Activated T-cell treated with anti-CD3 and anti-CD28 coated beads, Interleukin-2, amount 50 U/mL, for 72 hours (primary cell): Measurements from ENCODE around the gene CFAP43. TPM values are rescaled to one million over a fixed set of nuclear protein-coding genes. Genes with fewer than 3 reads are reported as not detected.

ENCODE experiments used
- ATAC-seq, 2 donors: fragments of 150-1000 bp; cut with Tn5 transposase; replicated peaks in 1 of 2; 2 replicates each; pipeline ENCODE4 v1.10.0; 2021; ENCODE audit warnings: moderate library complexity in 2 of 2, mild to moderate bottlenecking in 1 of 2
- DNase-seq, 2 donors: peaks; one replicate each; pipeline ENCODE4 v3.0.0; 2021 to 2022; ENCODE audit warnings: mixed read lengths in 1 of 2
- H3K27ac Mint-ChIP-seq: one replicate; pipeline ENCODE4 v1.8.0; 2022; ENCODE audit warnings: mild to moderate bottlenecking, moderate library complexity, mixed read lengths
- H3K27me3 Mint-ChIP-seq: one replicate; pipeline ENCODE4 v1.8.0; 2022; ENCODE audit warnings: low read depth, mixed read lengths
- H3K36me3 Mint-ChIP-seq, 2 donors: one replicate each; pipeline ENCODE4 v1.8.0; 2022; ENCODE audit warnings: mixed read lengths in 2 of 2, mild to moderate bottlenecking in 1 of 2; ENCODE audit not compliant: insufficient read depth in 2 of 2
- H3K4me1 Mint-ChIP-seq: one replicate; pipeline ENCODE4 v1.8.0; 2022; ENCODE audit warnings: low read depth, mixed read lengths
- H3K4me3 Mint-ChIP-seq, 2 donors: one replicate each; pipeline ENCODE4 v1.8.0; 2022; ENCODE audit warnings: mild to moderate bottlenecking in 2 of 2, mixed read lengths in 2 of 2, moderate library complexity in 2 of 2
- H3K9me3 Mint-ChIP-seq, 2 donors: one replicate each; pipeline ENCODE4 v1.8.0; 2022; ENCODE audit warnings: mixed read lengths in 2 of 2
- total RNA-seq, 2 donors: library from RNA; stranded (reverse); gene quantifications; one replicate each; pipeline ENCODE4 v1.2.3, GENCODE V29; 2022

The CFAP43 gene
- total RNA-seq, 2 donors from 2014 or later: 0.21 to 0.31 TPM

DNA sequence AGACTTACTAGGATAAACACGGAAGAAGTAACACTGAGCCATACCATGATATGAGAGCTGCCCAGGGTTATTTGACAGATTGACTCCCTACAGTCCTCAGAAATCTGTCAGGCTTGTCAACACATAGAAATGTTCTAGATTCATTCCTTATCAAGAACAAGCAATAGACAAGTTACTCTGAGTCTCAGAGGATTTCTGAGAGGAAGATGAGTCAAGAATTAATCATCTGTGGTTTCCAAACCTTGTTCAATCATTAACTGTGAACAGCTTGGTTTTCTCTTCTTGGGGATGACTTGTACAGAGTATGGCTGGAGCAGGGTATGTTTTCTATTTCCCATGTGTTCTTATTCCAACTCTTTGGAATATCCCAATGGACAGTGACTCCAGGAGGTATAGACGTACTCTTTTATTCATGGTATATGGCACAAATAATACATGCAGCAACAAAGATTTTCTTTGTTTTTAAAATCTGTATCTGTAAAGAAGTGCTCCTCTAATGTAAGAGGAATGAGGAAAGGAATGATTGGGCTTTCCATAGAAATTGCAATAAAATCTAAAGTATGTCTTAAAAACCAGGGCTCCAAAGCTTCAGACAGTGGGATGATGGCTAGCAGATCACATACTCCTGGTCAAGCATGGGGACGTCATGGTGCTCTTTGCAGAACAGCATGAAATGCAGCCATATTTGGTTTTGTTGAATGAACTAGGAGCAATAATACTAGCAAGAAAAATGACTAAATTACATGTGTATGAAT lies 122.1 kb downstream of the CFAP43 start:
- H3K9me3 Mint-ChIP-seq: no peaks in the 10 kb centered on the region
- ATAC-seq (peak; percentile 97 to 99), DNase-seq (no peak)
- no peak overlapping the region for H3K4me3 Mint-ChIP-seq
- no peak overlapping the region for H3K27ac Mint-ChIP-seq
- H3K36me3 Mint-ChIP-seq: no peaks in the 10 kb centered on the region
- H3K27me3 Mint-ChIP-seq: peaks cover 7% of the 10 kb centered on the region
- peaks cover 23% of the 10 kb centered on the region for H3K4me1 Mint-ChIP-seq

DNA sequence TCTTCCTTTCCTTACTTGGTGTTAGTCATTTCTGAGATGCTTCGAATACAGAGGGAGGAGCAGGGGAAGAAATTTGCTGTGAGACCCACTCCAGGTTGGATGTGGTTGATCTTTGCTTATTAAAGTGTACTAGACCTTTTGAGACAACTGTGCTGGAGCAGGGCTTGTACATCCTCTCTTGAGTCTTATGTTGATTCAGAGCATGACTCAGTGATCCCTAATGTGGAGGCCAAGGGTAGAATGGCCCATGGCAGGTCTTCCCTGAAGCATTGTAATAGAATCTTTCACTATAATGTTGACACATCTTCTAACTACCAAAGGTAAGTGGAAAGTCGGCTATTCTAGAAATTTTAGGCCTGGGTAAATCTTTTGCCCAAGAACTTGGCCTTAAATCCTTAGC lies 127.2 kb downstream of the CFAP43 start:
- H3K4me3 Mint-ChIP-seq: no peak overlapping the region
- no peak overlapping the region for H3K27ac Mint-ChIP-seq
- DNase-seq (no peak), ATAC-seq (no peak)
- peaks cover 5% of the 10 kb centered on the region for H3K4me1 Mint-ChIP-seq
- no peaks in the 10 kb centered on the region for H3K36me3 Mint-ChIP-seq
- H3K27me3 Mint-ChIP-seq: peaks cover 7% of the 10 kb centered on the region
- no peaks in the 10 kb centered on the region for H3K9me3 Mint-ChIP-seq

DNA sequence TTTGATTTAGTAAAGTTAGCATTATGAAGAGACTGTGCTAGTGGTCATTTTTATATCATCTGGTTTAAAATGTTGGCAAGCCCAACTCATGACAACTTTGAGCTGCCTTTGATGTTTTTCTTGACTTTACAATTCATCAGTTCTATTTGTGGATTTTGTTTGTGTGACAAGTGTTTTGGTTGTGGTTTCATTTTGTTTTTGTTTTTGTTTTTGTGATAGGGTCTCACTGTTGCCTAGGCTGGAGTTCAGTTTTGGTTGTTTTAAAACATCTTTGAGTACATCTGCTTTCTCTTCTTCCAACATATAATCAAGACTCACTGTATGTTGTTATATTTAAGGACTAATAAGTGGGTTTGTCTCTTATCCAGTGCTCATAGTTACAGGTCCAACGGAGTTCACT lies 127.7 kb downstream of the CFAP43 start:
- Mint-ChIP-seq H3K36me3 (no peaks in the 10 kb centered on the region), H3K27ac (no peak overlapping the region)

GRCh38 chr10:104103956-104104355 lies 128.2 kb downstream of the CFAP43 start:
- Mint-ChIP-seq H3K9me3 (no peaks in the 10 kb centered on the region), H3K27me3 (peaks cover 7% of the 10 kb centered on the region), H3K36me3 (no peaks in the 10 kb centered on the region), H3K4me3 (no peak overlapping the region), H3K27ac (no peak overlapping the region), H3K4me1 (no peaks in the 10 kb centered on the region)
- ATAC-seq (no peak), DNase-seq (no peak)

More for the DNA sequence above, 127.7 kb downstream of the CFAP43 start:
- DNase-seq: no peak
- peaks cover 7% of the 10 kb centered on the region for H3K27me3 Mint-ChIP-seq
- H3K4me1 Mint-ChIP-seq: peaks cover under 1% of the 10 kb centered on the region
- H3K4me3 Mint-ChIP-seq: no peak overlapping the region
- no peaks in the 10 kb centered on the region for H3K9me3 Mint-ChIP-seq
- no peak for ATAC-seq

GRCh38 chr10:104101902-104102301 lies 130.3 kb downstream of the CFAP43 start:
- H3K4me3 Mint-ChIP-seq: no peak overlapping the region
- no peaks in the 10 kb centered on the region for H3K36me3 Mint-ChIP-seq
- no peak overlapping the region for H3K27ac Mint-ChIP-seq
- ATAC-seq (no peak), DNase-seq (no peak)
- peaks cover 7% of the 10 kb centered on the region for H3K27me3 Mint-ChIP-seq
- no peaks in the 10 kb centered on the region for H3K9me3 Mint-ChIP-seq
- H3K4me1 Mint-ChIP-seq: no peaks in the 10 kb centered on the region

- DNase-seq: no peak
- H3K4me3 Mint-ChIP-seq: no peak overlapping the region
- peaks cover 0 to 3% of the 10 kb centered on the region in 2 donors for H3K9me3 Mint-ChIP-seq
- H3K36me3 Mint-ChIP-seq: no peaks in the 10 kb centered on the region
- H3K4me1 Mint-ChIP-seq: no peaks in the 10 kb centered on the region
- no peak overlapping the region for H3K27ac Mint-ChIP-seq
- ATAC-seq: no peak
- H3K27me3 Mint-ChIP-seq: peaks cover 7% of the 10 kb centered on the region
Observed at GRCh38 chr10:104100795-104101194, 131.4 kb downstream of the CFAP43 start.

DNA sequence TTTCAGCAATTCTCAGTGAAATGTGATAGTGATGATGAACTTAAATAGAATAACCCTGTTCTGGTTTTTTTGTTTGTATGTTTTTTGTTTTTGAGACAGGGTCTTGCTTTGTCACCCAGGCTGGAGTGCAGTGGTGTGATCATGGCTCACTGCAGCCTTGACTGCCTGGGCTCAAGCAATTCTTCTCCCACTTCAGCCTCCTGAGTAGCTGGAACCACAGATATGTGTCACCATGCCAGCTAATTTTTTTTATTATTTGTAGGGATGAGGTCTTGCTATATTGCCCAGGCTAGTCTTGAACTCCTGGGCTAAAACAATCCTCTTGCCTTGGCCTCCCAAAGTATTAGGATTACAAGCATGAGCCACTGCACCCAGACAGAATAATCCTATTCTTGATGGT lies 132.2 kb downstream of the CFAP43 start:
- Mint-ChIP-seq H3K27me3 (peaks cover 7% of the 10 kb centered on the region), H3K9me3 (peaks cover 0 to 3% of the 10 kb centered on the region in 2 donors), H3K4me3 (no peak overlapping the region), H3K4me1 (no peaks in the 10 kb centered on the region), H3K27ac (no peak overlapping the region), H3K36me3 (no peaks in the 10 kb centered on the region)
- DNase-seq: no peak
- ATAC-seq: no peak

DNA sequence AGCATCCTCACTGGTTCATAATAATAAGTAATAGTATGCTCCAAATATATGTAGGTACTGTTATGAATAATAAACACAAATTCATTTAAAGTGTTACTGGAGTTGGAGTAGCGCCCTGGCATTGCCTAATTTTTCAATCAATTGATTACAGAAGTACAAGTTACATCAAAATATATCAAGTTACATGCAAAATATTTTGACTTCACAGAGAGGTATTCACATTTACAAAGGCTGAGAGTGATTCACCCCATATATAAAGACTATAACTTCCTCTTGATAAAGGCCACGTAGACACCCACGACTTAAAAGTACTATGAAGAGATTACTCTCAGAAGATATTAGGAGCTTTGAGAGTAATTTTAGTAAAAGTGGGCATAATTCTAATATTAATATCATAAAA lies 132.9 kb downstream of the CFAP43 start:
- H3K4me1 Mint-ChIP-seq: no peaks in the 10 kb centered on the region
- peaks cover 7% of the 10 kb centered on the region for H3K27me3 Mint-ChIP-seq
- DNase-seq: no peak
- ATAC-seq: no peak
- no peaks in the 10 kb centered on the region for H3K36me3 Mint-ChIP-seq
- H3K27ac Mint-ChIP-seq: no peak overlapping the region
- no peak overlapping the region for H3K4me3 Mint-ChIP-seq
- peaks cover 0 to 3% of the 10 kb centered on the region in 2 donors for H3K9me3 Mint-ChIP-seq

GRCh38 chr10:104098358-104098925 lies 133.7 kb downstream of the CFAP43 start:
- Mint-ChIP-seq H3K4me1 (peaks cover 5% of the 10 kb centered on the region), H3K27me3 (peaks cover 7% of the 10 kb centered on the region)
- no peak for DNase-seq

GRCh38 chr10:104096692-104097091 lies 135.5 kb downstream of the CFAP43 start:
- no peak for DNase-seq
- Mint-ChIP-seq H3K4me1 (peaks cover 5% of the 10 kb centered on the region), H3K27me3 (peaks cover 1% of the 10 kb centered on the region), H3K9me3 (peaks cover 0 to 3% of the 10 kb centered on the region in 2 donors), H3K27ac (no peak overlapping the region), H3K36me3 (no peaks in the 10 kb centered on the region), H3K4me3 (no peak overlapping the region)
- ATAC-seq: no peak

More at GRCh38 chr10:104098358-104098925, 133.7 kb downstream of the CFAP43 start:
- Mint-ChIP-seq H3K27ac (no peak overlapping the region), H3K36me3 (no peaks in the 10 kb centered on the region), H3K9me3 (peaks cover 0 to 3% of the 10 kb centered on the region in 2 donors), H3K4me3 (no peak overlapping the region)
- ATAC-seq: no peak

- Mint-ChIP-seq H3K27ac (no peak overlapping the region), H3K4me1 (peaks cover 5% of the 10 kb centered on the region), H3K36me3 (no peaks in the 10 kb centered on the region), H3K27me3 (no peaks in the 10 kb centered on the region), H3K4me3 (no peak overlapping the region), H3K9me3 (peaks cover 0 to 3% of the 10 kb centered on the region in 2 donors)
- no peak for DNase-seq
- no peak for ATAC-seq
Observed at GRCh38 chr10:104092749-104093148, 139.4 kb downstream of the CFAP43 start.

GRCh38 chr10:104090611-104091010 lies 141.6 kb downstream of the CFAP43 start:
- no peak overlapping the region for H3K27ac Mint-ChIP-seq
- peaks cover 5% of the 10 kb centered on the region for H3K4me1 Mint-ChIP-seq
- H3K36me3 Mint-ChIP-seq: no peaks in the 10 kb centered on the region
- DNase-seq (no peak), ATAC-seq (no peak)
- no peak overlapping the region for H3K4me3 Mint-ChIP-seq
- no peaks in the 10 kb centered on the region for H3K27me3 Mint-ChIP-seq
- H3K9me3 Mint-ChIP-seq: no peaks in the 10 kb centered on the region

DNA sequence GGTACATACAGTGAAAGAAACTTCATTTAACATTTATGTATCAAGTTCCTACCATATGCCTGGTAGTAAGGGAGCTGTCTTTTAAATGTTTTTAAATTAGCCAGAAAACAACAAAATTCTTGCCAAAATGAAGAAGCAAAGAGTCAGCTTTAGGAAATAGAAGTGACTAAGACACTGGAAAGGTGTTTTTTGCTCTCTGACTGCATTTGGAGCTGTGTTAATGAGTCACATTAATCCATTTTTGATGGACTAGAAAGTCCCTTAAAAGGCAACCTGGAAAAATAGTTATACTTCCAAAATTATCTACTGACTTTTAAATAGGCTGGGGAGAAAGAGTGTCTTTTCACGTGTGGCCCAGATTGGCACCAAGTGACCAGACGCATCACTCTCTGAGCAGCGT lies 142.5 kb downstream of the CFAP43 start:
- H3K4me1 Mint-ChIP-seq: peaks cover 5% of the 10 kb centered on the region

GRCh38 chr10:104088239-104088638 lies 143.9 kb downstream of the CFAP43 start:
- Mint-ChIP-seq H3K27ac (no peak overlapping the region), H3K4me1 (no peaks in the 10 kb centered on the region), H3K9me3 (no peaks in the 10 kb centered on the region), H3K4me3 (no peak overlapping the region), H3K36me3 (no peaks in the 10 kb centered on the region), H3K27me3 (no peaks in the 10 kb centered on the region)
- DNase-seq: no peak
- ATAC-seq: no peak

More for the DNA sequence above, 142.5 kb downstream of the CFAP43 start:
- ATAC-seq (no peak), DNase-seq (no peak)
- Mint-ChIP-seq H3K4me3 (no peak overlapping the region), H3K9me3 (no peaks in the 10 kb centered on the region), H3K27ac (no peak overlapping the region), H3K27me3 (no peaks in the 10 kb centered on the region), H3K36me3 (no peaks in the 10 kb centered on the region)
